Measurements from ENCODE around the gene RHBDD1.

GRCh38 chr2:226862623-226863022 is 26.8 kb downstream of the RHBDD1 start:
- TF ChIP-seq, protein P1, sequence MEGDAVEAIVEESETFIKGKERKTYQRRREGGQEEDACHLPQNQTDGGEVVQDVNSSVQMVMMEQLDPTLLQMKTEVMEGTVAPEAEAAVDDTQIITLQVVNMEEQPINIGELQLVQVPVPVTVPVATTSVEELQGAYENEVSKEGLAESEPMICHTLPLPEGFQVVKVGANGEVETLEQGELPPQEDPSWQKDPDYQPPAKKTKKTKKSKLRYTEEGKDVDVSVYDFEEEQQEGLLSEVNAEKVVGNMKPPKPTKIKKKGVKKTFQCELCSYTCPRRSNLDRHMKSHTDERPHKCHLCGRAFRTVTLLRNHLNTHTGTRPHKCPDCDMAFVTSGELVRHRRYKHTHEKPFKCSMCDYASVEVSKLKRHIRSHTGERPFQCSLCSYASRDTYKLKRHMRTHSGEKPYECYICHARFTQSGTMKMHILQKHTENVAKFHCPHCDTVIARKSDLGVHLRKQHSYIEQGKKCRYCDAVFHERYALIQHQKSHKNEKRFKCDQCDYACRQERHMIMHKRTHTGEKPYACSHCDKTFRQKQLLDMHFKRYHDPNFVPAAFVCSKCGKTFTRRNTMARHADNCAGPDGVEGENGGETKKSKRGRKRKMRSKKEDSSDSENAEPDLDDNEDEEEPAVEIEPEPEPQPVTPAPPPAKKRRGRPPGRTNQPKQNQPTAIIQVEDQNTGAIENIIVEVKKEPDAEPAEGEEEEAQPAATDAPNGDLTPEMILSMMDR (conservative IDR thresholded peaks at IDR 0.05): no peak
- no peak for TF ChIP-seq ZFX (IDR thresholded peaks at IDR 0.05)
